Large intestine (tissue), 3 donors: ENCODE results near the gene NLRP10. TPM values are rescaled to one million over a fixed set of nuclear protein-coding genes. Genes with fewer than 3 reads are reported as not detected.

Source experiments
- DNase-seq, 2 donors: peaks; one replicate each; pipeline versions ENCODE4 v3.0.0 to v3.0.0-alpha.2; 2013
- H3K27ac ChIP-seq: one replicate; pipeline ENCODE4 v1.5.1; 2013; ENCODE audit warnings: low read length
- H3K27me3 ChIP-seq: 2 replicates; pipeline ENCODE4 v1.6.1; 2013; ENCODE audit warnings: low read length; ENCODE audit not compliant: control insufficient read depth, insufficient read depth
- H3K36me3 ChIP-seq: 2 replicates; pipeline ENCODE4 v1.6.1; 2013; ENCODE audit warnings: low read length; ENCODE audit not compliant: control insufficient read depth, insufficient read depth
- H3K4me1 ChIP-seq: one replicate; pipeline ENCODE4 v1.6.1; 2013; ENCODE audit warnings: low read length; ENCODE audit not compliant: control insufficient read depth, insufficient read depth
- H3K4me3 ChIP-seq: one replicate; pipeline ENCODE4 v1.5.1; 2013; ENCODE audit warnings: low read length
- H3K9me3 ChIP-seq: one replicate; pipeline ENCODE4 v1.6.1; 2013; ENCODE audit warnings: mild to moderate bottlenecking, low read depth, low read length, moderate library complexity; ENCODE audit not compliant: control insufficient read depth
- WGBS: methylation state at CpG from one replicate; pipeline ENCODE4 v1.1.5; 2013; ENCODE audit warnings: low lambda C conversion rate; ENCODE audit not compliant: insufficient coverage; 5-methylcytosine and 5-hydroxymethylcytosine counted together
- polyA plus RNA-seq: library from polyadenylated mRNA; unstranded; fragments of 120-200 nt; gene quantifications from one replicate; pipeline ENCODE4 v1.2.1, GENCODE V29; 2013

NLRP10 gene
- polyA plus RNA-seq, 1 donor, result not detected

- no CpG with 5 or more reads among the region's 2 CpGs for WGBS
- H3K4me1 ChIP-seq, result no peaks in the 10 kb centered on the region
- no peaks in the 10 kb centered on the region for H3K36me3 ChIP-seq
- peaks cover 4% of the 10 kb centered on the region for H3K27me3 ChIP-seq
- H3K4me3 ChIP-seq, result no peak overlapping the region
- no peak overlapping the region for H3K27ac ChIP-seq
- no peaks in the 10 kb centered on the region for H3K9me3 ChIP-seq
- no peak for DNase-seq
These were observed 9.4 kb upstream of the NLRP10 start for GRCh38 chr11:7974668-7975067.

DNA sequence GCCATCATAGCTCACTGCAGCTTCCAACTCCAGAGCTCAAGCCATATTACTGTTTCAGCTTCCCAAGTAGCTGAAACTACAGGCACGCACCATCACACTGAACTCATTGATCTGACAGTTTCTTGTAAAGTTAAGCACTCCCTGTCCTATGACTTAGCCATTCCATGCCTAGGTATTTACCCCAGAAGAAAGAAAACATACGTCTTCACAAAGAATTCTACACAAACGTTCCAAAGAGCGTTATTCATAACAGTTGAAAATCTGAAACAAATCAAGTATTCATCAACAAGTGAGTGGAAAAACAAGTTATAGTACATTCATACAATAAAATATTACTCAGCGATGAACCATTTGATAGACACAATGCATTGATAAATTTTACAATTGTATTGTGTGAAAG is 7.8 kb upstream of the NLRP10 start:
- H3K27me3 ChIP-seq, result peaks cover 4% of the 10 kb centered on the region
- 91% methylated on average over 4 of the region's 5 CpGs for WGBS
- no peaks in the 10 kb centered on the region for H3K36me3 ChIP-seq
- H3K9me3 ChIP-seq, result no peaks in the 10 kb centered on the region
- no peak overlapping the region for H3K4me3 ChIP-seq
- no peaks in the 10 kb centered on the region for H3K4me1 ChIP-seq
- H3K27ac ChIP-seq, result no peak overlapping the region
- DNase-seq, result no peak

DNA sequence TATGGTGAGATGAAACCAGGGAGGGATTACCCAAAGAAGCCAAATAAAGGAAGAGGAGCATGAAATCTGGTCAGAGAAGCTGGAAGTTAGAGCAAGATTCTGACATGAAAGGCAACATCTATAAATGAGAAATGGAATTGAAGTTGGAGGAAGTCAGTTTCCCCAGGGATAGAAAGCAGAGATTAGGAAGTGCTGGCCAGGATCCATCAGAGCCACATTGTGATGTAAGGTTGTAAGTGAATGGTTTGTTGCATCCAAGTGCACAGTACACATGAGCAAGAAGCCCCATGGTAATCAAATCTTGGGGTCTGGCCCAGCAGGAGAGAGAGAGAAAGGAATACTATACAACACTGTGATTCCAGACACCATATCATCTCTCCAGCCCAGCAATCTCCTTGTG is 6.6 kb upstream of the NLRP10 start:
- no peak for DNase-seq
- Histone ChIP-seq H3K27me3 (peaks cover 4% of the 10 kb centered on the region), H3K9me3 (no peaks in the 10 kb centered on the region), H3K27ac (no peak overlapping the region), H3K4me1 (no peaks in the 10 kb centered on the region), H3K36me3 (no peaks in the 10 kb centered on the region), H3K4me3 (no peak overlapping the region)

GRCh38 chr11:7969756-7970646 is 4.8 kb upstream of the NLRP10 start:
- Histone ChIP-seq H3K27me3 (peaks cover 4% of the 10 kb centered on the region), H3K36me3 (no peaks in the 10 kb centered on the region), H3K9me3 (no peaks in the 10 kb centered on the region), H3K27ac (no peak overlapping the region), H3K4me3 (no peak overlapping the region), H3K4me1 (no peaks in the 10 kb centered on the region)
- WGBS, result no CpG with 5 or more reads among the region's 3 CpGs
- DNase-seq, result no peak

DNA sequence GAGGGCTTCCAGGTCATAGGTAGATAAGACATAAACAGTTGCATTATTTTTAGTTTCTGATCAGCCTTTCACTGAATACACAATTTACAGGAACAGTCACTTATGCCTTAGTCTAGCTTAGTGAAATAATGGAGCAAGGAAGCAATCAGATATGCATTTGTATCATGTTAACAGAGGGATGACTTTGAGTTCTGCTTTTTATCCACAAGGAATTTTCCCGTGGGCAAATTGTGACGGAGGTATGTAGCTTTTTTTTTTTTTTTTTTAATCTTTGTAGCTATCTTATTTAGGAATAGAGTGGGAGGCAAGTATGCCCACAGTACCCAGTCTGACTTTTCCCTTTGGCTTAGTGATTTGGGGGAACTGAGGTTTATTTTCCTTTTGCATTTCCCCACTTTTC is 3.4 kb upstream of the NLRP10 start:
- Histone ChIP-seq H3K27me3 (peaks cover 4% of the 10 kb centered on the region), H3K9me3 (no peaks in the 10 kb centered on the region), H3K27ac (no peak overlapping the region), H3K4me1 (no peaks in the 10 kb centered on the region), H3K36me3 (no peaks in the 10 kb centered on the region), H3K4me3 (no peak overlapping the region)
- DNase-seq, result no peak
- no CpG with 5 or more reads among the region's 2 CpGs for WGBS

DNA sequence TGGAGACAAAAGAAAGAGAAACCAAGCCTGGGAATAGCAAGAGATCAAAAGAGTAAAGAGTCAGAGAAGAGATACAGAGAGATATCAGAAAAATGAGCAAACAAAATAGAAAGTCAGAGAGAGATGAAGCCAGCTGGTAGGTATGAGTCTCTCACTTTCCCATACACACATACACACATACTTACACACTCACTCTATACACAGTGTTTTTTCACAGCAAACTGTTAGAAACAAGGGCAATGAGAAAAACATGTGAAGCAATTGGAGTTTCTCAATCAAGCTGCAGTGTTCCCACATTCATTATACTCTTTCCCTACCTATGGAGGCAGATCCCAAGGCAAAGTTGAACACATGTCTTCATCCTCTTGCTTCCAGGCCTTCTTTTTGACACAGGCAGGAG is 2.6 kb upstream of the NLRP10 start:
- no peak for DNase-seq
- H3K9me3 ChIP-seq, result no peaks in the 10 kb centered on the region
- peaks cover 4% of the 10 kb centered on the region for H3K27me3 ChIP-seq
- H3K4me1 ChIP-seq, result no peaks in the 10 kb centered on the region
- H3K4me3 ChIP-seq, result no peak overlapping the region
- H3K36me3 ChIP-seq, result no peaks in the 10 kb centered on the region
- no peak overlapping the region for H3K27ac ChIP-seq

DNA sequence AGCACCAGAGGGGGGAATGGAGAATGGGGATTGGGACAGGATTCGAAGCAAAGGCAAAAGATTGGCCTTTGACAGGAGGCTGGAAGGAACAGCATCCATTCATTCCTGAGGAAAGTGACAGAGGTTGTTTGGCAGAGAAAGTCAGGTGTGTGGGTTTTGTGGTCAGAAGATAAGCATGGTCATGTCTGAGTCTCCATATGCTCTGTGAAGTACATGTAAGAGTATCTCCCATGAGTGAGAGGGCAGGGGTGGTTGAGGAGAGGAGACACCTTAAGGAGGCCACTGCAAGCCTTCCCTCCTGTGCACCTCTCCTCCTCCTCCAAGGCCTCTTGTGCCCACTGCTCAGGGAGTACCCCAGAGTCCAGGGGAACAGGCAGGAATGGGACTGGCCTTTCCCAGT is 1.9 kb upstream of the NLRP10 start:
- Histone ChIP-seq H3K4me3 (no peak overlapping the region), H3K27me3 (peaks cover 4% of the 10 kb centered on the region), H3K27ac (no peak overlapping the region), H3K9me3 (no peaks in the 10 kb centered on the region), H3K4me1 (no peaks in the 10 kb centered on the region), H3K36me3 (no peaks in the 10 kb centered on the region)
- WGBS, result no CpG with 5 or more reads among the region's 1 CpG
- DNase-seq, result no peak

DNA sequence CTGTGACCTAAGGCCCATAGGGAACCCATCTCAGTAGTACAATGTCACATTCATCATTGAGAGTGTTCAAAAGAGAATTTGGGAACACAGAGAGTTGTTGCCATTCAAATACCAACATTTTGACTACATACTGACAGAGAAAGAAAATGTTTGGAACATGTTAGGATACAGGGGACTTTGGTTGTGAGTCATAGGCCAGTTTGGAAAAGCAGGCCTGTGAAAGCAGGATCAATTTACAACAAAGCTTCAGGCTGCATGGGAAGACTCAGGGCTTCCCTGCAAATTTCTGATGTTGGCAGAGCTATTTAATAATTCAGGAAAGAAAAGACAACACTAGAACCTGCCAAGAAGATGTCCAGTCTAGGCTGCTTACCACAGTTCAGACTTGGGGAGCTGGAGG is 374 bp downstream of the NLRP10 start:
- Histone ChIP-seq H3K27ac (no peak overlapping the region), H3K4me3 (no peak overlapping the region), H3K4me1 (no peaks in the 10 kb centered on the region), H3K36me3 (no peaks in the 10 kb centered on the region), H3K9me3 (no peaks in the 10 kb centered on the region), H3K27me3 (no peaks in the 10 kb centered on the region)
- no peak for DNase-seq

DNA sequence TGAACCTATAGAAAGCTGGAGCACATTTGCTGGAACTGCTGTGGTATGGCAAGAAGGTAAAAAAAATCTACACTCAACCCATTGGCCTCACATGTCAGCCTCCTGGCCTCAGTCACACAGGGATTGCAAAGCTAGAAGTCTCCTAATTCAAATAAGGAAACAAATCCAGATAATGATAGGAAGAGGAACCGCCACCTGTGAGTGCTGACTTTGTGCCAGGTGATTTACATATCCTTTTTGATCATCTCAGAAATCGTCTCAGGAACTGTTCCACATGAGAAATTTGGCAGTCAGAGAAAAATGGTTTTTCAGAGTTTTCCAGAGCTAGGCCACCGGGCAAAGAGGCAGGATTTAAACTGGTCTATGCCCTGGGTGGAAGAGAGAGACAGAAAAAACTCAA is 986 bp downstream of the NLRP10 start:
- Histone ChIP-seq H3K4me3 (no peak overlapping the region), H3K9me3 (no peaks in the 10 kb centered on the region), H3K4me1 (no peaks in the 10 kb centered on the region), H3K36me3 (no peaks in the 10 kb centered on the region), H3K27ac (no peak overlapping the region), H3K27me3 (no peaks in the 10 kb centered on the region)
- DNase-seq, result no peak
- 92% methylated on average over 1 of the region's 3 CpGs for WGBS

DNA sequence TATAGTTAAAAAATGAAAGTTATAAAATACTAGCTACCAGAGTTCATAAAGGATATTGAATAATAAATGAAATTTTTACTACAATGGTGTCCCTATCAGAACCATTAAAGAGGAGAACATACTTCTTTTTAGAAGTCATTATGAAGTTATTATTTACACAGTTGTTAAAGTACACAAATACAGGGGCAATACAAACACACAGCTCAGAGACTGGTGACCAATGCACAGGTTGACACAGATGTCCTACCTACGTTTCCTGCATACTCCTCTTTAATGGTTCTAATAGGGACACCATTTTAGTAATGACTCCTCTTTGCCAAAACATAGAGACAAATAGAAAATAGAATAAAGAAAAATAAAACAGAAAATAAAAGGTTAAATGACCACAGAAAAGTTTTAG is 10.1 kb downstream of the NLRP10 start:
- Histone ChIP-seq H3K9me3 (no peaks in the 10 kb centered on the region), H3K27me3 (no peaks in the 10 kb centered on the region), H3K27ac (no peak overlapping the region), H3K4me3 (no peak overlapping the region), H3K36me3 (no peaks in the 10 kb centered on the region), H3K4me1 (no peaks in the 10 kb centered on the region)
- 29% methylated on average over 1 of the region's 1 CpG for WGBS
- DNase-seq, result no peak

- H3K9me3 ChIP-seq, result no peaks in the 10 kb centered on the region
- no peaks in the 10 kb centered on the region for H3K36me3 ChIP-seq
- no peaks in the 10 kb centered on the region for H3K4me1 ChIP-seq
- H3K27me3 ChIP-seq, result peaks cover 2% of the 10 kb centered on the region
- H3K4me3 ChIP-seq, result no peak overlapping the region
- no CpG with 5 or more reads among the region's 1 CpG for WGBS
- H3K27ac ChIP-seq, result no peak overlapping the region
- no peak for DNase-seq
These were observed 15.3 kb downstream of the NLRP10 start for GRCh38 chr11:7949934-7950333.
